Measurements from ENCODE around the gene CSF3R.
"Not testable (repeated sequence)": the region's sequence is repeated elsewhere in the genome, so short reads cannot be mapped to it uniquely, and the experiment has no call there.

CSF3R gene

GRCh38 chr1:36481091-36481490 is 1.6 kb downstream of the CSF3R start:
- no peak for DNase-seq

GRCh38 chr1:36480161-36480560 is 2.6 kb downstream of the CSF3R start:
- no peak for DNase-seq

GRCh38 chr1:36479505-36480051 is 3.1 kb downstream of the CSF3R start:
- DNase-seq: no peak

DNA sequence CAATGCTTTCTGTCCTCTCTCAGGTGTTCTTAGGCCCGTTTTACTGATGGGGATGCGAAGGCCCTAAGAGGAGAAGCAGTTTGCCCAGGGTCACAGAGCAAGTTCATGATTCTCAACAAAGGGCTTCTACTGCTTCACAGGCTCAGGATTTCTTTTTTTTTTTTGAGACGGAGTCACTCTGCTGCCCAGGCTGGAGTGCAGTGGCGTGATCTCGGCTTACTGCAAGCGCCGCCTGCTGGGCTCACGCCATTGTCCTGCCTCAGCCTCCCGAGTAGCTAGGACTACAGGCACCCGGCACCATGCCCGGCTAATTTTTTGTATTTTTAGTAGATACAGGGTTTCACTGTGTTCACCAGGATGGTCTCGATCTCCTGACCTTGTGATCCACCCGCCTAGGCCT is 5.1 kb downstream of the CSF3R start:
- DNase-seq: not testable (repeated sequence)

GRCh38 chr1:36476945-36477344 is 5.8 kb downstream of the CSF3R start:
- no peak for DNase-seq

DNA sequence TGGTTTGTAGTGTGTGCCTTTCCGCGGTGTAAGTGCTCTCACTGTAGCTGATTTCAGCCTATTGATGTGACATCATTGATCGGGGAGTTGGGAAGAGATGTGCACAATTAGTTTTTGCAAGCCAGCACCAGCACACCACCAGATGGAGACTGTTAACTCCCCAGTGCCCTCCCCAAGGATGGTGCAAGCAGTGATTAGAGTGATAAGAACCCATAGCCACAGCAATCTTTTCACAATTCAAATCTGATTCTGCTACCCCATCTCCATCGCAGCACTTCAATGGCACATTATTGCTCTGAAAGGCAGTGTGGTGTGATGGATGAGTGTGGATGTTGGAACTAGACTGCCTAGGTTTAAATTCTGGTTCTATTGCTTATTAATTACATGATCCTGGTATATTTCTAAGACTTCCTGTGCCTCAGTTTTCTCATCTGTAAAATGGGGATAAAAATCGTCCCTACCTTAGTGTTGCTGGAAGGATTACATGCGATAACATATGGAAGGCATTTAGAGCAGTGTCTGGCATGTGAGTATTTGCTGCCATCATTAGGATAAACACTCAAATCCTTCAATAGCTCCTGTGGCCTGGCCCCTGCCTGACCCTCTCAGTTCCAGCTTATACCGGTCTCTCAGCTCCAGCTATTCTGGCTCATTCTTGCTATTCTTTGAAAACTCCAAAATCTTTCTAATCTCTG is 6.7 kb downstream of the CSF3R start:
- no peak for DNase-seq

GRCh38 chr1:36475341-36475740 is 7.4 kb downstream of the CSF3R start:
- no peak for DNase-seq

- no peak for DNase-seq
These were observed 10.1 kb downstream of the CSF3R start for GRCh38 chr1:36472656-36473055.

DNA sequence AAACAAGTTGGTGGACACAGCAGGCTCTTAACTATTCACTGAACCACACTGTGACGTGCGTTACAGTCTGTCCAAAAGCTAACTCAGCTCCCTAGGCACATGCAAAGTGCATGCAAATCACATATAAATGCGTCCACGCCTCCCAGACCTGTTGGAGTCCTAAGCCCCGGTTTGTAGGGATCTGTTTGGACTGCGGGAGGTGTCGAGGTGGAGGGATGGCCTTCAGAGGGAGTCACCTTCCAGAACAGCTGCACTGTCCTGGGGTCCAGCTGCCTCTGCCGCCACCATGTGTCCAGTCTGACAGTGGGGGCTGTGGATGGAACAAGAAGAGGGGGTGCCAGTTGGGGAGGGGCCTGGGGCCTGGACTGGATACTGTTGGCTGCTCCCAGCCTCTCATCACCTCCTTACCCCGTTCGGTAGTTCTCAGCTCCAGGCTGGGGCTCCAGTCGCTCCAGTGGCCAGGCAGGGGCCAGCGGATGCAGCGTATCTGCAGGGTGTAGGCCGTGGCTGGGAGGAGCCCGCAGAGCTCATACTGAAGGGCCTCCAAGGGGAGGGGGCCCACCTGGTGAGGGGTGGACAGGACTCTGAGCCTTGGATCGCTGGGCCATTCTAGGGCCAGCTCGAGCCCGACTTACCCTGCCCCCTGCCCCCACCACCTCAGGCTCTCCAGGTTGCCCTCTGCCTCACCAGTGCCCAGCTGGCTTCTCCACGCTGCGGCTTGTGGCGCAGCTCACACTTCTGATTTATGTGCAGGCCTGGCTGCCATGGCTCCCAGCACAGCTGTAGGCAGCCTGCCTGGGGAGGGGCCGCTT is 10.7 kb downstream of the CSF3R start:
- no peak for DNase-seq

- DNase-seq: no peak
These were observed 13.6 kb downstream of the CSF3R start for GRCh38 chr1:36469163-36469562.

DNA sequence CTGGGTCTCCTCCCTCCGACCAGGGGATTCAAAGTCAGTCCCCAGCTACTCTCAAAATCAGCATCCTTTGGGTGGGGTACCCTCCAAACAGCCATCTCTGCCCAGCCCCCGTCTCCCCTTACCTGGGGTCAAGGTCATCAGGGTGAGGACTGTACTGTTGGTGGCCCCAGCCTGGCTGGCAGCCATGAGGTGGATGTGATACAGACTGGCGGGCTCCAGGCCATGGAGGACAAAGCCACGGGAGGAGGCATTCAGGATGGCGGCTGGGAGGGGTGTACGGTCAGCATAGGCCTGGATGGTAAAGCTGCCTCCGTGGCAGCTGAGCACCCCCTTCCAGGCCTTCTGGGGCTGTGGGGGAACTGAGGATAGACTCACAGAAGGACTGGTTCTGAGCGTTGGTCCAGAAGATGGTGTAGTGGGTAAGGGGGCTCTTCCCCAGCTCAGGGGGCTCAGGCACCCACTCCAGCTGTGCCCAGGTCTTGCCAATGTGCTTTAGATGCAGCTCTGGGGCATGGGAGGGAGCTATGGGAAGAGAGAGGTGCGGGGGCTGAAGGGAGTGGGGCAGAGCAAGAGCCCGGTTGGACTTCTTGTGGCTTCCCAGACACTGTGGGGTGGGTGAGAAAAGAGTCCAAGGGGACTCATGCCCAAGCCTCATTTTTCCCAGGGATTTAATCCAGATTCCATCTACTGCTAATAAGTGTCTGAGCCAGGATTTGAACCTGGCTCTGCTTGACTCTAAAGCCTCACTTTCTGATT is 14.8 kb downstream of the CSF3R start:
- DNase-seq: no peak

DNA sequence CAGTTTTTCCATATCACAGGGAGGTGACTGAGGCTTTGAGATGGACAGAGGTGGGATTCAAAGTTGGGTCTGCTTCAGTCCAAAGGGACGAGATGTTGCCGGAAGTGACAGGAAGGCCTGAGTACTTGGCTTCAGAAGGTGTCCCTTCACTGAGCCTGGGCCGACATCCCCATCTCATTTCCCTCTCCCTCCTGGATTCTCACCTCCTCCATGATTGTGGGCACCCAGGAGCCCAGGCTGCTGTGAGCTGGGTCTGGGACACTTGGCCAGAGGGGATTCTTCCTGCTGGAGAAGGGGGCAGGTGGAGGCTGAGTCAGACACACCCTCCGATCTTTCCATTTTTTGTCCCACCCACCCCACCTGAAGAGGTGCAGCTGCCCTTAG is 15.7 kb downstream of the CSF3R start:
- no peak for DNase-seq

DNA sequence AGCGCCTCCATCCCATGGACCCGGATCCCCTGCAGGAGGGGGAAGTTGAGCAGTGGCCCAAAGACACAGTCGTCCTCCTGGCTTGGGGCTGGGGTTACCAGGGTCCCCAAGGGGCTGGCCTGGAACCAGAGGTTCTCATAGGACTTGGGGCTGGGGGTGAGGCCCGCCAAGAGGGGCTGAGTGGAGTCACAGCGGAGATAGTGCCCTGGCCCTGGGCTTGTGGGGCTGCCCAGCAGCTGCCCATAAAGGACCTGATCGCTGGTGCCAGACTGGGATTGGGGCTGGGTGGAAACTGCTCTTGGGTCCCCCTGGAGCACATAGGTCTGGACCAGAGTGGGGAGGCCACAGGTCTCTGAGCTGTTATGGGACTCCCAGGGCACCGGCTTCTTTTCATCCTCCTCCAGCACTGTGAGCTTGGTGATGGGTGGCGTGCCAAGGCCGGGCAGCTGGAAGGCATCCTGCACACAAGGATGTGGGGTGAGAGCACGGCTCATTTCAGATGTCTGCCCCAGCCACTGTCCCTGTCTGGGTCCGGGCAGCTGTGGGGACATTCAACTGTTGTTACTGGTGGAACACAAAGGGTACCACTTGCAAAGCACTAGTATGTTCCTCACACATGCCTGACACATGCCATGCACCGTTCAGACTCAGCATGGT is 16.2 kb downstream of the CSF3R start:
- no peak for DNase-seq

- no peak for DNase-seq
These were observed 16.9 kb downstream of the CSF3R start for GRCh38 chr1:36465731-36466369.

DNA sequence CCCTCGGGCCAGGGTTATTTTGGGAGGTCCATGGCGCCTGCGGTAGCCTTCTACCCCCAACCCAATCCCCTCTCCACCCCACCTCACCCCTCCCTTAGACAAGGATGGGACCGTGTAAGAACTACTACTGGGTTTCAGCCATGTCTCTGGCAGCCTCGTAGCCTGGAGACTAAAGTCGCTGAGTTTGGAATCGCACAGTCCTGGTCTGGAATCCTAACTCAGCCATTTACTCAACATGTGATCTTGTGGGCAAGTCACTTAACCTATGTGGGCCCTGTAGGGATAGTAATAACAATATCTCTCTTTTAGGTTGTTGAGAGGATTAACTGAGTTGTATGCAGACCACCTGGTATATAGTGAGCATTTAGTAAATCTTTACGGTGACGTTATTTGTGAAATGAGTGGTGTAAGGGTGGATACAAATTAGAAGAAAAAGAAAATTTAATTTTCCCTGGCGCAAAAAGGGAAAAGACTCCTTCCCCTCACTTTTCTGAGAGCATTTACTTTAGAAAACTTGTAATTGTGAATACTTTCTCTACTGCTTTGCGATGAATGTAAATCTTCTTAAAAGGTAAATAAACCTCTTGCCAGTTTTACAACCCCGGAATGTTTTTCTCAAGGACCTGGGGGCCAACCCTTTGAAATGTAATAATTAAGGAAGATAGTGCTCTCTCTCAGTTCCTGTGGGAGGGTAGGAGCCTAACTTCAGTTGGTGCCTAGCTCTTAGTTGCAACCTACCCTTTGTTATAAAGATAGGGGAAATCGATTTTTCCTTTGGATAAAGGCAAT is 17.9 kb downstream of the CSF3R start:
- DNase-seq: no peak

DNA sequence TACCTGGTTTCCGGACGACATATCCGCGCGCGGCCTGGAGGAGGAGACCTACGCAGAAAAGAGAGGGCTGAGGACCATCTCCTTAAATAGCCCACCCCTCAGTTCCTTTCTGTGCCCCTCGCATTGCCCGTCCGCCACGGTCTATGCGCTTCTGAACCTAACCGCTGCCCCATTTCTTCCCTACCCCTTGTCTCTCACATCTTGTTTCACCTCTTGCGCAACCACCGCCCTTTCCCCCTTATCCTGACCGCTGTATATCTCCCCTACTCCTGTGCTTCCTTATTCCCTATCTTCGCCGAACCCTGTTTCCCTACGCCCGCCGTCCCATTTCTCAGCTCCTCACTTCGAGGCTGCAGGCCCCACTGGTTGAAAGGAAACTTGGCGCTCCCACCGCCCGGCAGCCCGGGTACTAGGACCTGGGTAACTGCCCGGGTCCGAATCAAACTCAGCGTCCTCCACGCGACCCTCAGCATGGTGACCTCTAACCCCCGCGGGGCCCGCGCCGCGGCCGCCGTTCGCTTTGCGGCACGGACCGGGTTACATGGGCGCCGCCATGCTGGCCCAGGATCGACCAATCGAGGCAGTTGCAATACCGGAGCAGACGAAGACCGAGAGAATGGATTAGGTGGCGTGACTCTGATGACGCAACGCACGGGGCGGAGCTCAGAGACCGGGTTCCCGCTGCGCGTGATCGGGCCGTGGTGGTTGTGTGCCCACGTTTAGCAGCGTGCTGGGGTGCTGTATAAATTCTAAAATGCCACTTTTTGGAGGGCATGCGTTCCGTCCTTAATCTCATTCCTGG is 18.7 kb downstream of the CSF3R start, which contains the start of gene MRPS15:
Gene MRPS15 (minus strand): TSS at position 582 of the 802 bp plus-strand sequence. CDS start 109 bp downstream, at position 473.
- peak; percentile 74 to 94 (median 87) for DNase-seq

GRCh38 chr1:36463463-36463802 is 19.3 kb downstream of the CSF3R start:
- DNase-seq: no peak

DNA sequence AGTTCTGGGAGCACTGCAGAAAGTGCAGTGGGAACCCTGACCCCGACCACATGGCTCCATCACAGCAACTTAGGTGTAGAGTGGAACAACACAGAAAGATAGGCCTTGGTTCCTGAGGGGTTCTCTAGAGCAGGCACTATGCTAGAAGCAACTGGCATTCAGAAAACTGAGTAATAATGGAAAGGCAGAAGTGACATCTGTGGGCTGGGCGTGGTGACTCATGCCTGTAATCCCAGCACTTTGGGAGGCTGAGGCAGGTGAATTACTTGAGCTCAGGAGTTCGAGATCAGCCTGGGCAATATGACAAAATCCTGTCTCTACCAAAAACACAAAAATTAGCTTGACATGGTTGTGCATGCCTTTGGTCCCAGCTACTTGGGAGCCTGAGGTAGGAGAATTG is 23.8 kb downstream of the CSF3R start:
- peak in 1 of 5 donors; percentile 69 for DNase-seq

DNA sequence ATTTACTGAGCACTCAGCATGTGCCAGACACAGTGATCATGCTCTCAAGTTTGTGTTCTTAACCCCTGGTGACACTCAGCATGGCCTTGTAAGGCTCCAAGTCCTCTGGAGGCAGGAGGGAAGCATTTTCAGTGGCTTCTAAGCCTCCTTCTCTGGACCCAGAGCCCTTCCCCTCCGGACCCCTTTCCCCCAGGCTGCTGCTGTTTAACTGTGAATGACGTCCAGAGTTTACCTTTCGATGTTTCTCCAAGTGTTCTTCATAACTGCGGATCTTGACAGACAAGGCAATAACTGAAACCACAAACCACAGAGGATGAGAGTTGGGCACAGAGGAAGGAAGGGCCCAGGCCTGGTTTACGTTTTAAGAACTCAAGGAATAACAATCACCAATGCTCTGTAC is 25.0 kb downstream of the CSF3R start:
- DNase-seq: peak in 1 of 5 donors; percentile 70

DNA sequence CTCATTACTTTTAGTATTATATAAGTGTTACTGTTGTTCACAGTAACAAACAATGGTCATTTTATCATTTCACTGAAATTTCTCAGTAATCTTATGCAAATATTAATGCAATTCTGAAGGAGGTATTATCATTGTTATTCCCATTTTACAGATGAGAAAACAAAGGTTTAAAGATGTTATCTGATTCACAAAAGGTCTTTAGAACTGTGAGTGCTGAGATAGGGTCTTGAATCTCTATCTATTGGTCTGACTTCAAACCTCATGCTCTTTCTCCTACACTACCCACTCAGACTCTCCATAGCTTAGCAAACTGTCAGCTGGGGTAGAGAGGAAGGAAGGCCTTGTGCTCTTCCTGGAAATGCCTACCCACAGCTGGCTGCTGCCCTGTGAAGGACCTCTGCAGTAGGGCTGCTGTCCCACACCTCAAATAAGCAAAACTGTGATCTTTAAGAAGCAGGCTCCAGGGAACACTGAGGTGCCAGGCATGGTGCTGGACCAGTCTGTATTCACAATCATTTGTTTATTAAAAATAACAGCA is 26.3 kb downstream of the CSF3R start:
- peak in 1 of 5 donors; percentile 60 for DNase-seq
